OCI-LY7 (cell line): ENCODE data around the gene LY6G6F. TPM values are rescaled to one million over a fixed set of nuclear protein-coding genes. Genes with fewer than 3 reads are reported as not detected.

Experiments used
- BruUV-seq: library from RNA; stranded (reverse); fragments of 400-500 nt; replicated peaks from 2 replicates; lab custom pipeline; 2021; lab: Mats Ljungman, UMichigan
- CTCF ChIA-PET: fragments of 300-600 bp; sonication (Branson Sonifier 250); formaldehyde crosslinking; loops from one replicate; lab custom pipeline; 2022; ENCODE audit warnings: antibody characterized with exemption; ENCODE audit not compliant: unreplicated experiment; lab: Charles Lee
- POLR2A ChIA-PET: fragments of 300-600 bp; sonication (Branson Sonifier 250); formaldehyde crosslinking; loops from one replicate; lab custom pipeline; 2022; ENCODE audit warnings: antibody characterized with exemption; lab: Charles Lee
- DNase-seq: peaks from one replicate; pipeline ENCODE4 v3.0.0-alpha.2; 2015; ENCODE audit warnings: low spot score
- H2AFZ ChIP-seq: fragments of 200-600 bp; sonication (generic), shearing (Covaris generic); 2 replicates; pipeline ENCODE4 v1.6.1; 2014; ENCODE audit warnings: mild to moderate bottlenecking, antibody characterized with exemption, low read length, moderate library complexity
- H3K27ac ChIP-seq: fragments of 200-600 bp; sonication (generic); 2 replicates; pipeline ENCODE4 v1.5.1; 2014; ENCODE audit warnings: mixed run types, low read depth, mild to moderate bottlenecking, moderate library complexity, low read length, inconsistent platforms; ENCODE audit not compliant: poor library complexity, severe bottlenecking
- H3K36me3 ChIP-seq: fragments of 200-600 bp; sonication (generic); 2 replicates; pipeline ENCODE4 v1.6.1; 2014; ENCODE audit warnings: mild to moderate bottlenecking, antibody characterized with exemption, low read length, moderate library complexity, mixed read lengths; ENCODE audit not compliant: insufficient read depth
- H3K4me1 ChIP-seq: fragments of 200-600 bp; sonication (generic); 2 replicates; pipeline ENCODE4 v1.5.1; 2014; ENCODE audit warnings: mild to moderate bottlenecking, low read length; ENCODE audit not compliant: insufficient read depth, poor library complexity, severe bottlenecking
- H3K4me2 ChIP-seq: fragments of 200-600 bp; sonication (generic); 2 replicates; pipeline ENCODE4 v1.6.1; 2014; ENCODE audit warnings: mild to moderate bottlenecking, low read length
- H3K4me3 ChIP-seq: fragments of 200-600 bp; sonication (generic); 2 replicates; pipeline ENCODE4 v1.5.1; 2014; ENCODE audit warnings: mild to moderate bottlenecking, low read depth, low read length; ENCODE audit not compliant: poor library complexity, severe bottlenecking
- H3K79me2 ChIP-seq: fragments of 200-600 bp; sonication (generic); 2 replicates; pipeline ENCODE4 v1.6.1; 2016; ENCODE audit warnings: low read depth, mild to moderate bottlenecking, low read length, moderate library complexity, mixed read lengths; ENCODE audit not compliant: insufficient read depth
- H3K9me2 ChIP-seq: fragments of 200-600 bp; sonication (generic); 2 replicates; pipeline ENCODE4 v1.6.1; 2016; ENCODE audit warnings: mild to moderate bottlenecking, low read length, mixed read lengths; ENCODE audit not compliant: insufficient read depth
- H3K9me3 ChIP-seq: fragments of 200-600 bp; sonication (generic); 2 replicates; pipeline ENCODE4 v1.6.1; 2014; ENCODE audit warnings: mild to moderate bottlenecking, mixed run types, low read length, mixed read lengths
- H4K20me1 ChIP-seq: fragments of 200-600 bp; sonication (generic); 2 replicates; pipeline ENCODE4 v1.6.1; 2014; ENCODE audit warnings: mild to moderate bottlenecking, antibody characterized with exemption, low read length, moderate library complexity, mixed read lengths; ENCODE audit not compliant: insufficient read depth
- EZH2phosphoT487 ChIP-seq: fragments of 200-600 bp; sonication (generic); IDR thresholded peaks from 2 replicates; pipeline ENCODE4 v1.6.1; 2018; ENCODE audit warnings: low read depth, borderline replicate concordance, mild to moderate bottlenecking, mixed run types, antibody characterized with exemption, low read length, moderate library complexity, mixed read lengths
- intact Hi-C: fragments of 100-400 bp; cut with micrococcal nuclease; formaldehyde crosslinking; loops from one replicate; pipeline ENCODE4 v1.10.0; 2022; ENCODE audit not compliant: unreplicated experiment
- total RNA-seq, 2 experiments: library from RNA; depleted of rRNA in 1 of 2; stranded (reverse); fragments of >200 nt in 1 of 2; shearing (Covaris generic) in 1 of 2; gene quantifications; 2 replicates each; pipeline ENCODE4 v1.2.3, GENCODE V29; 2014 to 2022
- TF ChIP-seq, protein P1 (sequence below): fragments of 200-600 bp; sonication (generic); conservative IDR thresholded peaks from 2 replicates; pipeline ENCODE4 v1.5.1; 2014; ENCODE audit warnings: mild to moderate bottlenecking, antibody characterized with exemption, low read length, moderate library complexity, mixed read lengths

LY6G6F gene
- total RNA-seq, 2 experiments from 2014 or later = not detected

DNA sequence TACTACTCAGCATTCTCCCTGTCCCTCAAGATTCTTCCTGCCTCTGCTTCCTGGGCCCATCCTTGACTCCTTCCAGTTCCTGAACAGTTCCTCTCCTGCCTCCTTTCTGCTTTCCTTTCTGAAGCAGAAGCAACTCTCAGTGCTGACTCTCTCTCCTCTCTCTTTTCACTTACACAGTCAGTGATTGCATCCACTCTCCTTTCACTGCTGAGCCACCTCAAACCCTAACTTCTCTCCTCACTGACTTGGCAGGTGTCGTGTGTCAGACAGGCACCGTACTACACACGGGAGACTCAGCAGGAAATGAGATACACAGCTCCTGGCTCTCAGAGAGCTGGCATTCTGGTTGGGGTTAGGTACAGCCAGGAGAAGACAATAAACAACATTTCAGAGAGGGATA, 9.1 kb upstream of the LY6G6F start:
- no peak for DNase-seq
- peaks cover 51% of the 10 kb centered on the region for H3K36me3 ChIP-seq
- H3K9me3 ChIP-seq = no peaks in the 10 kb centered on the region
- peaks cover 11% of the 10 kb centered on the region; the same call in 1 of the 2 replicates for H3K79me2 ChIP-seq
- intact Hi-C loops = no loop called here
- no peak overlapping the region for H2AFZ ChIP-seq
- BruUV-seq = no TSS peak
- CTCF ChIA-PET = no interaction called here
- H4K20me1 ChIP-seq = no peaks in the 10 kb centered on the region
- peaks cover 15% of the 10 kb centered on the region for H3K4me1 ChIP-seq
- no peak overlapping the region for H3K4me2 ChIP-seq
- H3K9me2 ChIP-seq = no peaks in the 10 kb centered on the region
- no peak overlapping the region for H3K27ac ChIP-seq
- POLR2A ChIA-PET = no interaction called here
- TF ChIP-seq, protein P1, sequence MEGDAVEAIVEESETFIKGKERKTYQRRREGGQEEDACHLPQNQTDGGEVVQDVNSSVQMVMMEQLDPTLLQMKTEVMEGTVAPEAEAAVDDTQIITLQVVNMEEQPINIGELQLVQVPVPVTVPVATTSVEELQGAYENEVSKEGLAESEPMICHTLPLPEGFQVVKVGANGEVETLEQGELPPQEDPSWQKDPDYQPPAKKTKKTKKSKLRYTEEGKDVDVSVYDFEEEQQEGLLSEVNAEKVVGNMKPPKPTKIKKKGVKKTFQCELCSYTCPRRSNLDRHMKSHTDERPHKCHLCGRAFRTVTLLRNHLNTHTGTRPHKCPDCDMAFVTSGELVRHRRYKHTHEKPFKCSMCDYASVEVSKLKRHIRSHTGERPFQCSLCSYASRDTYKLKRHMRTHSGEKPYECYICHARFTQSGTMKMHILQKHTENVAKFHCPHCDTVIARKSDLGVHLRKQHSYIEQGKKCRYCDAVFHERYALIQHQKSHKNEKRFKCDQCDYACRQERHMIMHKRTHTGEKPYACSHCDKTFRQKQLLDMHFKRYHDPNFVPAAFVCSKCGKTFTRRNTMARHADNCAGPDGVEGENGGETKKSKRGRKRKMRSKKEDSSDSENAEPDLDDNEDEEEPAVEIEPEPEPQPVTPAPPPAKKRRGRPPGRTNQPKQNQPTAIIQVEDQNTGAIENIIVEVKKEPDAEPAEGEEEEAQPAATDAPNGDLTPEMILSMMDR = no peak
- TF ChIP-seq EZH2phosphoT487 = no peak
- no peak overlapping the region for H3K4me3 ChIP-seq

- no peak overlapping the region for H2AFZ ChIP-seq
- no peak overlapping the region for H3K27ac ChIP-seq
- intact Hi-C loops = loop anchor here (10.0 kb wide), 1 partner anchor 254 kb away; the partner anchor contains the start of genes NELFE and SKIC2
- TF ChIP-seq, protein P1 = no peak
- no peak for TF ChIP-seq EZH2phosphoT487
- ChIA-PET POLR2A (interaction anchor here (1.2 kb wide), 1 partner anchor 86 kb away, joined by 3 read pairs; no protein-coding TSS in a partner anchor), CTCF (no interaction called here)
- no peaks in the 10 kb centered on the region for H3K9me3 ChIP-seq
- H3K79me2 ChIP-seq = peaks cover 14% of the 10 kb centered on the region; the same call in 1 of the 2 replicates
- no TSS peak for BruUV-seq
- no peaks in the 10 kb centered on the region for H3K9me2 ChIP-seq
- H3K4me3 ChIP-seq = no peak overlapping the region
- peaks cover 20% of the 10 kb centered on the region for H3K4me1 ChIP-seq
- DNase-seq = no peak
- H3K4me2 ChIP-seq = peak overlapping the region; percentile 98
- H3K36me3 ChIP-seq = peaks cover 27% of the 10 kb centered on the region
- no peaks in the 10 kb centered on the region for H4K20me1 ChIP-seq
These were observed 5.8 kb upstream of the LY6G6F start for GRCh38 chr6:31700740-31701401.
